Panc1 (cell line): Measurements from ENCODE around the gene ATP5ME. TPM values are rescaled to one million over a fixed set of nuclear protein-coding genes. Genes with fewer than 3 reads are reported as not detected.

ENCODE experiments used
- ATAC-seq: fragments of 200-7000 bp; cut with Tn5 transposase; 2 replicates; pipeline ENCODE4 v1.9.1; 2020; ENCODE audit warnings: mild to moderate bottlenecking, moderate library complexity
- BruUV-seq: library from RNA; stranded (reverse); fragments of 400-500 nt; replicated peaks from 2 replicates; lab custom pipeline; 2021; lab: Mats Ljungman, UMichigan
- CTCF ChIA-PET: fragments of 300-600 bp; sonication (Branson Sonifier 250); formaldehyde crosslinking; loops from one replicate; lab custom pipeline; 2022; ENCODE audit warnings: antibody characterized with exemption; lab: Charles Lee
- POLR2A ChIA-PET: fragments of 300-600 bp; sonication (Branson Sonifier 250); formaldehyde crosslinking; loops from one replicate; lab custom pipeline; 2022; ENCODE audit warnings: antibody characterized with exemption; lab: Charles Lee
- DNase-seq: peaks from one replicate; pipeline ENCODE4 v3.0.0-alpha.2; 2010; ENCODE audit warnings: low read depth, low spot score
- H3K27ac ChIP-seq: 2 replicates; pipeline ENCODE4 v1.5.1; 2011; ENCODE audit warnings: mild to moderate bottlenecking, low read length, inconsistent platforms
- H3K27me3 ChIP-seq: fragments of 200-500 bp; sonication (Bioruptor generic); 2 replicates; pipeline ENCODE4 v1.6.0; 2014; ENCODE audit warnings: low read length, inconsistent platforms; ENCODE audit not compliant: control insufficient read depth, insufficient read depth
- H3K36me3 ChIP-seq: fragments of 200-500 bp; sonication (Bioruptor generic); 2 replicates; pipeline ENCODE4 v1.5.1; 2014; ENCODE audit warnings: inconsistent platforms, mild to moderate bottlenecking, low read length, moderate library complexity; ENCODE audit not compliant: control insufficient read depth, insufficient read depth
- H3K4me1 ChIP-seq: 2 replicates; pipeline ENCODE4 v1.5.1; 2011; ENCODE audit warnings: inconsistent platforms, mild to moderate bottlenecking, low read length, moderate library complexity; ENCODE audit not compliant: control insufficient read depth, insufficient read depth
- H3K4me3 ChIP-seq, 2 experiments: 2 replicates each; pipeline ENCODE4 v1.5.1; 2011 to 2012; ENCODE audit warnings: low read depth in 2 of 2, low read length in 2 of 2, mild to moderate bottlenecking in 2 of 2, inconsistent platforms in 1 of 2, moderate library complexity in 1 of 2
- H3K9me3 ChIP-seq: fragments of 200-500 bp; sonication (Bioruptor generic); 2 replicates; pipeline ENCODE4 v1.5.1; 2014; ENCODE audit warnings: low read depth, mild to moderate bottlenecking, inconsistent platforms, low read length, moderate library complexity; ENCODE audit not compliant: control insufficient read depth, insufficient read depth
- POLR2AphosphoS5 ChIP-seq: IDR thresholded peaks from 2 replicates; pipeline ENCODE4 v1.6.1; 2012; ENCODE audit warnings: mild to moderate bottlenecking, low read depth, low read length, moderate library complexity
- SIN3A ChIP-seq: IDR thresholded peaks from 2 replicates; pipeline ENCODE4 v1.6.1; 2012; ENCODE audit warnings: low read depth, mild to moderate bottlenecking, low read length, moderate library complexity, borderline replicate concordance; ENCODE audit not compliant: insufficient read depth
- TCF7L2 ChIP-seq: IDR thresholded peaks from 2 replicates; pipeline ENCODE4 v1.6.1; 2011; ENCODE audit warnings: mild to moderate bottlenecking, low read depth, low read length, inconsistent platforms
- in situ Hi-C: cut with HindIII; loops from 2 replicates; pipeline ENCODE4 v1.10.0; 2016; ENCODE audit warnings: low sequenced_read_pairs, low pct_unique_long_range_greater_than_20kb
- intact Hi-C: fragments of 100-400 bp; cut with micrococcal nuclease; formaldehyde crosslinking; loops from one replicate; pipeline ENCODE4 v1.10.0; 2022; ENCODE audit not compliant: unreplicated experiment
- total RNA-seq: library from RNA; stranded (reverse); gene quantifications from one replicate; pipeline ENCODE4 v1.2.1, GENCODE V29; 2021; ENCODE audit not compliant: unreplicated experiment
- TF ChIP-seq, protein P1 (sequence below): fragments of 450-650 bp; IDR thresholded peaks from 2 replicates; pipeline ENCODE4 v1.5.1; 2017; ENCODE audit warnings: mild to moderate bottlenecking
- TF ChIP-seq, protein P2 (sequence below), 2 experiments: IDR thresholded peaks; 2 replicates each; pipeline ENCODE4 v1.6.1; 2011 to 2012; ENCODE audit warnings: low read depth in 2 of 2, control low read depth in 1 of 2, low read length in 1 of 2, mild to moderate bottlenecking in 1 of 2, moderate library complexity in 1 of 2; ENCODE audit not compliant: insufficient read depth in 1 of 2

ATP5ME gene
- total RNA-seq, 1 experiment from 2014 or later, result 257 TPM

- in situ Hi-C loops, result no loop called here
- Histone ChIP-seq H3K27me3 (no peaks in the 10 kb centered on the region; the same call in 1 of the 2 replicates), H3K4me1 (no peaks in the 10 kb centered on the region), H3K36me3 (no peaks in the 10 kb centered on the region), H3K9me3 (no peaks in the 10 kb centered on the region), H3K4me3 (no peak overlapping the region), H3K27ac (no peak overlapping the region)
- no TSS peak for BruUV-seq
- DNase-seq (no peak), ATAC-seq (no peak)
- TF ChIP-seq POLR2AphosphoS5 (no peak), TCF7L2 (no peak), SIN3A (no peak)
- TF ChIP-seq, protein P1, sequence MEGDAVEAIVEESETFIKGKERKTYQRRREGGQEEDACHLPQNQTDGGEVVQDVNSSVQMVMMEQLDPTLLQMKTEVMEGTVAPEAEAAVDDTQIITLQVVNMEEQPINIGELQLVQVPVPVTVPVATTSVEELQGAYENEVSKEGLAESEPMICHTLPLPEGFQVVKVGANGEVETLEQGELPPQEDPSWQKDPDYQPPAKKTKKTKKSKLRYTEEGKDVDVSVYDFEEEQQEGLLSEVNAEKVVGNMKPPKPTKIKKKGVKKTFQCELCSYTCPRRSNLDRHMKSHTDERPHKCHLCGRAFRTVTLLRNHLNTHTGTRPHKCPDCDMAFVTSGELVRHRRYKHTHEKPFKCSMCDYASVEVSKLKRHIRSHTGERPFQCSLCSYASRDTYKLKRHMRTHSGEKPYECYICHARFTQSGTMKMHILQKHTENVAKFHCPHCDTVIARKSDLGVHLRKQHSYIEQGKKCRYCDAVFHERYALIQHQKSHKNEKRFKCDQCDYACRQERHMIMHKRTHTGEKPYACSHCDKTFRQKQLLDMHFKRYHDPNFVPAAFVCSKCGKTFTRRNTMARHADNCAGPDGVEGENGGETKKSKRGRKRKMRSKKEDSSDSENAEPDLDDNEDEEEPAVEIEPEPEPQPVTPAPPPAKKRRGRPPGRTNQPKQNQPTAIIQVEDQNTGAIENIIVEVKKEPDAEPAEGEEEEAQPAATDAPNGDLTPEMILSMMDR, result no peak
- TF ChIP-seq, protein P2, sequence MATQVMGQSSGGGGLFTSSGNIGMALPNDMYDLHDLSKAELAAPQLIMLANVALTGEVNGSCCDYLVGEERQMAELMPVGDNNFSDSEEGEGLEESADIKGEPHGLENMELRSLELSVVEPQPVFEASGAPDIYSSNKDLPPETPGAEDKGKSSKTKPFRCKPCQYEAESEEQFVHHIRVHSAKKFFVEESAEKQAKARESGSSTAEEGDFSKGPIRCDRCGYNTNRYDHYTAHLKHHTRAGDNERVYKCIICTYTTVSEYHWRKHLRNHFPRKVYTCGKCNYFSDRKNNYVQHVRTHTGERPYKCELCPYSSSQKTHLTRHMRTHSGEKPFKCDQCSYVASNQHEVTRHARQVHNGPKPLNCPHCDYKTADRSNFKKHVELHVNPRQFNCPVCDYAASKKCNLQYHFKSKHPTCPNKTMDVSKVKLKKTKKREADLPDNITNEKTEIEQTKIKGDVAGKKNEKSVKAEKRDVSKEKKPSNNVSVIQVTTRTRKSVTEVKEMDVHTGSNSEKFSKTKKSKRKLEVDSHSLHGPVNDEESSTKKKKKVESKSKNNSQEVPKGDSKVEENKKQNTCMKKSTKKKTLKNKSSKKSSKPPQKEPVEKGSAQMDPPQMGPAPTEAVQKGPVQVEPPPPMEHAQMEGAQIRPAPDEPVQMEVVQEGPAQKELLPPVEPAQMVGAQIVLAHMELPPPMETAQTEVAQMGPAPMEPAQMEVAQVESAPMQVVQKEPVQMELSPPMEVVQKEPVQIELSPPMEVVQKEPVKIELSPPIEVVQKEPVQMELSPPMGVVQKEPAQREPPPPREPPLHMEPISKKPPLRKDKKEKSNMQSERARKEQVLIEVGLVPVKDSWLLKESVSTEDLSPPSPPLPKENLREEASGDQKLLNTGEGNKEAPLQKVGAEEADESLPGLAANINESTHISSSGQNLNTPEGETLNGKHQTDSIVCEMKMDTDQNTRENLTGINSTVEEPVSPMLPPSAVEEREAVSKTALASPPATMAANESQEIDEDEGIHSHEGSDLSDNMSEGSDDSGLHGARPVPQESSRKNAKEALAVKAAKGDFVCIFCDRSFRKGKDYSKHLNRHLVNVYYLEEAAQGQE (IDR thresholded peaks at IDR 0.05; ENCODE audit: insufficient read depth in 1 of 2, low read depth in 2 of 2, low read length in 1 of 2), result no peak
- ChIA-PET CTCF (no interaction called here), POLR2A (interaction anchor here (0.6 kb wide), 1 partner anchor 46 kb away, joined by 3 read pairs; no protein-coding TSS in a partner anchor)
- intact Hi-C loops, result no loop called here
Measured at GRCh38 chr4:622996-623913, 50.8 kb downstream of the ATP5ME start.

Other genes starting within 250 kb of the ATP5ME start
- 21.5 TPM for gene ZNF721, start 175.1 kb downstream of the ATP5ME start, total RNA-seq
- gene PIGG, start 175.1 kb downstream of the ATP5ME start, total RNA-seq, result 53.9 TPM
- gene TMEM271, start 98.0 kb downstream of the ATP5ME start, total RNA-seq, result not detected
- gene PDE6B, start 48.7 kb downstream of the ATP5ME start, total RNA-seq, result 6.5 TPM
- 12.0 TPM for gene MYL5, start 266 bp upstream of the ATP5ME start, total RNA-seq
- gene SLC49A3, start 14.9 kb upstream of the ATP5ME start, total RNA-seq, result 0.62 TPM
- gene PCGF3, start 31.6 kb upstream of the ATP5ME start, total RNA-seq, result 44.6 TPM
- gene CPLX1, start 151.9 kb upstream of the ATP5ME start, total RNA-seq, result 6.7 TPM